ENCODE results near the gene SCYGR4.
"Not testable (repeated sequence)": the region's sequence is repeated elsewhere in the genome, so short reads cannot be mapped to it uniquely, and the experiment has no call there.

The SCYGR4 gene

DNA sequence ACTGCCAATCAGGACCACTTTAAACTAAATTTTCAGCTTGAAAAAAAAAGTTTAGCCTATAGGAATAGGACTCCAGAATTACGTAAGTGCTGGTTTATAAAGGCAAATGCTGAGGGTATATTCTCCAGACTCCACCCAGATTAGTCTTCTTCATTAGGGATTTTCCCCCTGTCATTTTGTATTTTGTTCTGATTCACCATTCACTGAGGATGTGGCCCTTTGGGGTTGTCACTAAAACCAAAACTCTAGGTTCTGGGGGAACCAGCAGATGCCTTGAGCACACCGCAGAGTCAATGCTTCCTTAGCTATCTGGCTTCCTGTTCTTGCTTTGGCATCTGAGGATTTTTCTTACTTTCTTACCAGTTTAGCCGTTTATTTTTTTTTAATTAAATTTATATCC is 10.5 kb downstream of the SCYGR4 start:
- no peak overlapping the region for H3K27ac Mint-ChIP-seq
- no peaks in the 10 kb centered on the region for H3K9me3 Mint-ChIP-seq
- H3K36me3 Mint-ChIP-seq (ENCODE audit: low read depth): no peaks in the 10 kb centered on the region
- H3K4me3 Mint-ChIP-seq: no peak overlapping the region
- H3K27me3 Mint-ChIP-seq: peaks cover 38% of the 10 kb centered on the region
- no peaks in the 10 kb centered on the region for H3K4me1 Mint-ChIP-seq (ENCODE audit: low read depth)
- no peak for DNase-seq

DNA sequence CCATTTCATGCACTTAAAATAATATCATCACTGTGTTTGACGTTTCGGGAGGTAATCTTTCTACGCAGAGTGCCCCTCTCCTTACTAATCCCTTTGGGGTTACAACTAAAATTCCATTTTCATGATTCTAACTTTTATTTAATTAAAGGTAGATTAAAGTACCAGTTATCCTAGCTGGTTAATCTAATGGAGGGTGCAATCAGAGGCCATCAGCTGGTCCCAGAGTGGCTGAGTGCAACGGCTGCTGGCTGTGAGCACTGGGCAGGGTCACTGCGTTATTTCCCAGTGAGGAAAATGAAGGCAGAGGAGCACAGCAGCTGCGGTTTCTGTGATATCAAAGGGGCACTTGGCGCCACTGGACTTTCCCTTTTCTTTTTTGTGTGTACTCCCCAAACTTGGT is 12.1 kb downstream of the SCYGR4 start:
- peaks cover 41% of the 10 kb centered on the region for H3K27me3 Mint-ChIP-seq

DNA sequence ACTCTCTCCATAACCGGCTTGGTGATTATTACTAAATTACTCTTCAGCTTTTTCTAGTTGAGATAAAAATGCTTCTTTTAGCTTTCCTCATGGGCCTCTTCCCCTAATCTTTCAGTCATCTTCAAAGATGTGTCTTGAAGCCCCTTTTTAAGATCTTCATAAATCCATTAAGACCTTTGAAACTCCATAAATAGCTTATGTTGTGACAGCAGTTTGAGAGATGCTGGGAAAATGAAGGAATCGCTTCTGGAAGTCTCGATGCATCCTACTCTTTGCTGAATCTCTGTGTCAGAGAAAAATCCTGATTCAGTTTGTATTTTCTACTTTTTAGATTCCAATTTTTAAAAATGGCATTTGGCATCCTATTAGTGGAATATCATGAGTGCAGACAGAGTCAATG is 13.0 kb downstream of the SCYGR4 start:
- no peak overlapping the region for H3K27ac Mint-ChIP-seq
- H3K36me3 Mint-ChIP-seq (ENCODE audit: low read depth): no peaks in the 10 kb centered on the region
- H3K27me3 Mint-ChIP-seq: peaks cover 44% of the 10 kb centered on the region
- no peaks in the 10 kb centered on the region for H3K9me3 Mint-ChIP-seq
- H3K4me3 Mint-ChIP-seq: no peak overlapping the region
- DNase-seq: no peak
- no peaks in the 10 kb centered on the region for H3K4me1 Mint-ChIP-seq (ENCODE audit: low read depth)

More for the DNA sequence above, 12.1 kb downstream of the SCYGR4 start:
- H3K9me3 Mint-ChIP-seq: no peaks in the 10 kb centered on the region
- H3K4me1 Mint-ChIP-seq (ENCODE audit: low read depth): no peaks in the 10 kb centered on the region
- no peak overlapping the region for H3K27ac Mint-ChIP-seq
- H3K4me3 Mint-ChIP-seq: no peak overlapping the region
- no peaks in the 10 kb centered on the region for H3K36me3 Mint-ChIP-seq (ENCODE audit: low read depth)
- no peak for DNase-seq

DNA sequence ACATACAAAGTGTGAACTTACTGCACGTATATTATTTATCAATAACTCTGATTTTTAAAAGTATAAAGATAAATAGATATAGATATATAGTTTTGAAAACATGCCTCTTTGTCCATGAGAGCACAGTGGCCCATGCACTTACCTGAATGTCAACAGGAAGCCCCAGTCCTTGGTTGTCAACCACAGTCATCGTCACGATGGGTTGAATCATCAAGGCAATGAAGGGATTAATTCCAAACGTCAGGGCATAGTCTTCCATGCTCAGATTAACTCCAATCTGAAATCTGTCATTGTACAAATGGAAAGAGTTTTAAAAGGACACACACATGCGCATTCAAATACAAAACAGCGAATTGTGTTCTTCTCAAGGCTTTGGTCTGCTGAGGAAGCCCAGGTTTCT is 15.5 kb downstream of the SCYGR4 start:
- DNase-seq: no peak
- Mint-ChIP-seq H3K4me3 (no peak overlapping the region), H3K9me3 (no peaks in the 10 kb centered on the region), H3K27ac (no peak overlapping the region), H3K36me3 (ENCODE audit: low read depth) (no peaks in the 10 kb centered on the region), H3K4me1 (ENCODE audit: low read depth) (no peaks in the 10 kb centered on the region), H3K27me3 (peaks cover 44% of the 10 kb centered on the region)

DNA sequence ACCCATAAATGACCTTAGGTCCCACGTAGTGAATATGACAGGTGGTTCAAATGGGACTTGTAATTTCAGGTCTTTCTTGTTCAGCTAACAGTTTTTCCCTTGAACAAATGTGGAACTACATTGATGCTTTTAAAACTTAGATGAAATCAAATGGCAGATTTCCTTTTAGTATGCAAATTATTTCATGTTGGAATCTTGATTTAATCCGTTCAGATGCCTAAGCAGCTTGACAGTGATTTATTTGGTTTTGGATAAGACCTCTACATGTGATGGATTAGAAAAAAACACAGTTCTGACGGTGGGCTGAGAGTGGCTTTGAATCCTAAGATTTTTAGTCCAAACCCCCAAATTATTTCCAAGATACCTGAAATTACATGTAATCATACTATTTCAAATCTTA is 16.9 kb downstream of the SCYGR4 start:
- DNase-seq: no peak
- Mint-ChIP-seq H3K27me3 (peaks cover 34% of the 10 kb centered on the region), H3K4me1 (ENCODE audit: low read depth) (no peaks in the 10 kb centered on the region), H3K4me3 (no peak overlapping the region), H3K27ac (no peak overlapping the region), H3K9me3 (no peaks in the 10 kb centered on the region), H3K36me3 (ENCODE audit: low read depth) (no peaks in the 10 kb centered on the region)

GRCh38 chr2:227642656-227643055 is 25.4 kb downstream of the SCYGR4 start:
- H3K36me3 Mint-ChIP-seq (ENCODE audit: low read depth): no peaks in the 10 kb centered on the region
- no peaks in the 10 kb centered on the region for H3K9me3 Mint-ChIP-seq
- H3K4me1 Mint-ChIP-seq (ENCODE audit: low read depth): no peaks in the 10 kb centered on the region
- no peak for DNase-seq
- peaks cover 5% of the 10 kb centered on the region for H3K27me3 Mint-ChIP-seq
- H3K4me3 Mint-ChIP-seq: no peak overlapping the region
- no peak overlapping the region for H3K27ac Mint-ChIP-seq

GRCh38 chr2:227643990-227644551 is 26.8 kb downstream of the SCYGR4 start:
- Mint-ChIP-seq H3K27ac (no peak overlapping the region), H3K9me3 (no peaks in the 10 kb centered on the region), H3K4me1 (ENCODE audit: low read depth) (no peaks in the 10 kb centered on the region), H3K36me3 (ENCODE audit: low read depth) (no peaks in the 10 kb centered on the region), H3K27me3 (peaks cover 5% of the 10 kb centered on the region), H3K4me3 (no peak overlapping the region)
- DNase-seq: no peak

DNA sequence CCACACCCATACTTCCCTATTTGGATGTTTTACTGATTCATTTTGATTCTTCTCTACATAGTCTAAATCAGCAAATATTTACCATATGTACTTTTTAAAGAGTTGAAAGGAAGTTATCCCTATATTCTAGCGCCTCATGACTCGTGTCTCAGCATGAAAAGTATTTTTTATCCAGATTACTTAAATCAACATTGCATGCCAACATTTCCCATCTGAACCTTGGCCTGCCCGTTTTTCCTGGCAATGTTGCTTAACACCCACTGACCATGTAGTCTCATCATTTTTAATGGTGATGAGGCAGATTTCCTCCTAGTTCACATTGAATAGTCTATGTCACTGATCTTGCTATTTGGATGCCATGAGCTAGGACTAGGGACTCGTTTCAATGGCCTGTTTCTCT is 36.1 kb downstream of the SCYGR4 start:
- H3K36me3 Mint-ChIP-seq (ENCODE audit: low read depth): no peaks in the 10 kb centered on the region
- H3K9me3 Mint-ChIP-seq: no peaks in the 10 kb centered on the region
- peaks cover 12% of the 10 kb centered on the region for H3K27me3 Mint-ChIP-seq
- H3K27ac Mint-ChIP-seq: no peak overlapping the region
- H3K4me3 Mint-ChIP-seq: no peak overlapping the region
- DNase-seq: no peak
- peaks cover 3% of the 10 kb centered on the region for H3K4me1 Mint-ChIP-seq (ENCODE audit: low read depth)

DNA sequence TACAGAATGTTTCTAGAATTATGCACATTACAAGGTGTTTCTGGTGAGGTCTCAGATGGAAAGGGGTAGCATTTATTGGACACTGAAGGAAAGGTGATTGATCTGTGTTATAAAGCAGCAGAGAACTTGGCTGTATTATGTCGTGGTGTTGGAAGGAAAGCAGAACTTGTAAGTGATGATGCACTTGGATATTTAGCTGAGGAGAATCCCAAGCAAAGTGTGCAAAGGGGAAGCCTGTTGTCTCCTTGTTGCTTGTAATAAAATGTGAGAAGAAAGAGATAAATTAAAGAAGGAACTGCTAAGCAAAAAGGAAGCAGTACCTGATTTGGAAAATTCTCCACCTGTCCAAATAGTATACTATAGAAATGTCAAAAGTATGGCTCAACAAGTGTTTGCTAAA is 37.1 kb downstream of the SCYGR4 start:
- H3K36me3 Mint-ChIP-seq (ENCODE audit: low read depth): no peaks in the 10 kb centered on the region
- H3K4me3 Mint-ChIP-seq: no peak overlapping the region
- H3K27ac Mint-ChIP-seq: no peak overlapping the region
- peaks cover 3% of the 10 kb centered on the region for H3K4me1 Mint-ChIP-seq (ENCODE audit: low read depth)
- no peak for DNase-seq
- H3K27me3 Mint-ChIP-seq: peaks cover 12% of the 10 kb centered on the region
- H3K9me3 Mint-ChIP-seq: no peaks in the 10 kb centered on the region

GRCh38 chr2:227655454-227655853 is 38.2 kb downstream of the SCYGR4 start:
- peaks cover 5% of the 10 kb centered on the region for H3K27me3 Mint-ChIP-seq
- H3K36me3 Mint-ChIP-seq (ENCODE audit: low read depth): no peaks in the 10 kb centered on the region
- DNase-seq: no peak
- H3K4me3 Mint-ChIP-seq: no peak overlapping the region
- H3K9me3 Mint-ChIP-seq: no peaks in the 10 kb centered on the region
- no peak overlapping the region for H3K27ac Mint-ChIP-seq
- peaks cover 3% of the 10 kb centered on the region for H3K4me1 Mint-ChIP-seq (ENCODE audit: low read depth)

DNA sequence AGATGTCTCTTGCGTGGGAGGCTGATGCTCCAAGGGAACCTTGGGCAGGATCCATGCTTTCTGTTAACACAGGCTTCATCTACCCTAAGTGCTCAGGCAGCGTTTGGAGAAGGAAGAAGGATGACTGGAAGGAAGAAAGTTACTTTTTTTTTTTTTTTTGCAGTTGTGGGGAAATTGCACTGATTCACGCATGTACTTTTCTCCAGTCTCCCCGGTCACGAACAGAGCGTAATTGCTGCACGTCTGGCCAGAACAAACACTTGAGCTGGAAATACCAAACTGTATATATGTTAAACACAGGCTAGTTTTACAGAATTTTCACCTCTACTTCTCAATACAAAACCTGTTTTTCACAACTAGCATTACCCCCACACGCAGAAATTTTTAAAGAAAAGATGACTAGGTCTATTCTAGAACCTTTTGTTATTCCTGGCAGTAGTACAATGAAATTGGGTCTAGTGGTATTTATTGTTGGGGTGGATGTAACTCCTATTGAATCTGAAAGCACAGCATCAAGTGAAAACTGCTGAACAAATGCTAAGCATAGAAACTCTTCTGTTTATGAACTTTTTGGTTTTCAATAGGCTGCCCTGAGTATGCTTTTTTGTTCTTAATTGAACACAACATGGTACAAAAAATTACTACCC is 40.0 kb downstream of the SCYGR4 start:
- H3K27me3 Mint-ChIP-seq: no peaks in the 10 kb centered on the region
- no peak for DNase-seq
- no peak overlapping the region for H3K27ac Mint-ChIP-seq
- peaks cover 3% of the 10 kb centered on the region for H3K4me1 Mint-ChIP-seq (ENCODE audit: low read depth)
- H3K9me3 Mint-ChIP-seq: no peaks in the 10 kb centered on the region
- no peaks in the 10 kb centered on the region for H3K36me3 Mint-ChIP-seq (ENCODE audit: low read depth)
- H3K4me3 Mint-ChIP-seq: no peak overlapping the region

GRCh38 chr2:227661025-227661649 is 43.8 kb downstream of the SCYGR4 start:
- Mint-ChIP-seq H3K36me3 (ENCODE audit: low read depth) (no peaks in the 10 kb centered on the region), H3K27ac (no peak overlapping the region), H3K27me3 (peaks cover 3% of the 10 kb centered on the region), H3K9me3 (no peaks in the 10 kb centered on the region), H3K4me1 (ENCODE audit: low read depth) (no peaks in the 10 kb centered on the region), H3K4me3 (no peak overlapping the region)
- DNase-seq: no peak

DNA sequence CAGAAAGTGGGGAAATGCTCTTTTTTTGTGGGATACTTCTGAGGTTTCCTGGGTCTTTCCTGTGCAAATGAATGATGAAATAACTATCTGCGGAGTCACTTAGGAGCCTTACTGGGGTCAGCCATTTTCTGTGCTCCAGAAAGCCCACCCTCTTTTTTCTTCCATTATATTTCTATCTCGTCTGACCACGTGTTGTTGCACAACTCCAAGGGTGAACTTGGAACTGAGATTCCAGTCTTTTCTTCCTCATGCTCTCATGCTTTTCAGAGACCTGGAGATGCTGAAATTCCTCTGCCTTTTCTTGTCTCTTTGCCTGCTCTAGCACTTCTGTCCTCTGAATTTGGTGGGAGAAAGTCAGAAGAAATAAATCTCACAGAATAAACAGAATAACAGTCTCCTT is 44.5 kb downstream of the SCYGR4 start:
- H3K4me1 Mint-ChIP-seq (ENCODE audit: low read depth): no peaks in the 10 kb centered on the region
- H3K4me3 Mint-ChIP-seq: no peak overlapping the region
- no peak for DNase-seq
- H3K36me3 Mint-ChIP-seq (ENCODE audit: low read depth): no peaks in the 10 kb centered on the region
- H3K27ac Mint-ChIP-seq: no peak overlapping the region
- H3K27me3 Mint-ChIP-seq: peaks cover 3% of the 10 kb centered on the region
- H3K9me3 Mint-ChIP-seq: no peaks in the 10 kb centered on the region

- Mint-ChIP-seq H3K4me1 (ENCODE audit: low read depth) (no peaks in the 10 kb centered on the region), H3K27me3 (peaks cover 3% of the 10 kb centered on the region), H3K4me3 (no peak overlapping the region), H3K9me3 (no peaks in the 10 kb centered on the region), H3K36me3 (ENCODE audit: low read depth) (no peaks in the 10 kb centered on the region), H3K27ac (no peak overlapping the region)
- DNase-seq: no peak
These were observed 48.1 kb downstream of the SCYGR4 start for GRCh38 chr2:227665189-227665940.

GRCh38 chr2:227666631-227667170 is 49.4 kb downstream of the SCYGR4 start, which contains the start of gene SCYGR5:
SCYGR5 (plus strand) TSS chr2:227666804; CDS start chr2:227666804, 0 bp downstream.
- H3K4me3 Mint-ChIP-seq; H3K36me3 Mint-ChIP-seq (ENCODE audit: low read depth); H3K9me3 Mint-ChIP-seq; DNase-seq; H3K4me1 Mint-ChIP-seq (ENCODE audit: low read depth); H3K27me3 Mint-ChIP-seq; H3K27ac Mint-ChIP-seq: not testable (repeated sequence)
